HEK293T (cell line): ENCODE results near the gene BZW2.

Experiments used
- CTCF ChIA-PET: fragments of 350-600 bp; formaldehyde crosslinking; extraction: SDS; loops from one replicate; lab custom pipeline; 2021; ENCODE audit warnings: antibody characterized with exemption, inconsistent platforms; lab: Yijun Ruan, JAX
- POLR2A ChIA-PET: fragments of 350-600 bp; formaldehyde crosslinking; extraction: SDS; loops from one replicate; lab custom pipeline; 2020; ENCODE audit warnings: antibody characterized with exemption, inconsistent platforms; lab: Yijun Ruan, JAX
- DNase-seq: peaks from one replicate; pipeline ENCODE4 v3.0.0; 2012; ENCODE audit warnings: mixed read lengths; ENCODE audit errors: extremely low spot score
- ARNT ChIP-seq: fragments of 450-650 bp; IDR thresholded peaks from 2 replicates; pipeline ENCODE4 v1.6.1; 2017; ENCODE audit warnings: mild to moderate bottlenecking
- BHLHE40 ChIP-seq: fragments of 450-650 bp; IDR thresholded peaks from 2 replicates; pipeline ENCODE4 v1.6.1; 2016; ENCODE audit warnings: mild to moderate bottlenecking, moderate library complexity, borderline replicate concordance
- CTBP1 ChIP-seq: fragments of 450-650 bp; IDR thresholded peaks from 2 replicates; pipeline ENCODE4 v1.6.1; 2016; ENCODE audit warnings: borderline replicate concordance
- ELF4 ChIP-seq: fragments of 450-650 bp; IDR thresholded peaks from 2 replicates; pipeline ENCODE4 v1.6.1; 2017; ENCODE audit warnings: antibody characterized with exemption
- FOXA1 ChIP-seq: fragments of 450-650 bp; IDR thresholded peaks from 2 replicates; pipeline ENCODE4 v1.6.1; 2016; ENCODE audit warnings: mild to moderate bottlenecking
- FOXK2 ChIP-seq: fragments of 450-650 bp; IDR thresholded peaks from 2 replicates; pipeline ENCODE4 v1.6.1; 2016; ENCODE audit warnings: mild to moderate bottlenecking
- FOXM1 ChIP-seq: fragments of 450-650 bp; IDR thresholded peaks from 2 replicates; pipeline ENCODE4 v1.6.1; 2017; ENCODE audit warnings: mild to moderate bottlenecking, borderline replicate concordance
- HDGF ChIP-seq: fragments of 450-650 bp; IDR thresholded peaks from 2 replicates; pipeline ENCODE4 v1.6.1; 2017; ENCODE audit warnings: antibody characterized with exemption, borderline replicate concordance
- L3MBTL2 ChIP-seq: fragments of 450-650 bp; conservative IDR thresholded peaks from 2 replicates; pipeline ENCODE4 v1.6.1; 2016; ENCODE audit warnings: mild to moderate bottlenecking
- LEF1 ChIP-seq: fragments of 450-650 bp; IDR thresholded peaks from 2 replicates; pipeline ENCODE4 v1.6.1; 2017; ENCODE audit warnings: mild to moderate bottlenecking, borderline replicate concordance
- NFRKB ChIP-seq: fragments of 450-650 bp; IDR thresholded peaks from 2 replicates; pipeline ENCODE4 v1.6.1; 2016; ENCODE audit warnings: mild to moderate bottlenecking, moderate library complexity
- SP1 ChIP-seq: fragments of 450-650 bp; IDR thresholded peaks from 2 replicates; pipeline ENCODE4 v1.6.1; 2017
- SUZ12 ChIP-seq: fragments of 450-650 bp; IDR thresholded peaks from 2 replicates; pipeline ENCODE4 v1.6.1; 2016; ENCODE audit warnings: mild to moderate bottlenecking
- TARDBP ChIP-seq: fragments of 450-650 bp; IDR thresholded peaks from 2 replicates; pipeline ENCODE4 v1.6.1; 2016
- ZNF384 ChIP-seq: fragments of 450-650 bp; IDR thresholded peaks from 2 replicates; pipeline ENCODE4 v1.6.1; 2016
- TF ChIP-seq, protein P1 (sequence below): fragments of 450-650 bp; IDR thresholded peaks from 2 replicates; pipeline ENCODE4 v1.6.1; 2016

BZW2 gene

GRCh38 chr7:16684935-16685334 is 39.0 kb downstream of the BZW2 start:
- CTCF ChIA-PET: no interaction called here
- DNase-seq: no peak
- TF ChIP-seq FOXA1 (no peak), SUZ12 (no peak), LEF1 (no peak), FOXM1 (no peak), ARNT (no peak), HDGF (no peak), L3MBTL2 (no peak), ELF4 (no peak), SP1 (no peak), BHLHE40 (no peak)
- POLR2A ChIA-PET: no interaction called here

- no peak for TF ChIP-seq BHLHE40
- TF ChIP-seq CTBP1: no peak
- no peak for TF ChIP-seq ARNT
- TF ChIP-seq NFRKB: no peak
- no peak for TF ChIP-seq HDGF
- TF ChIP-seq SUZ12: no peak
- TF ChIP-seq SP1: no peak
- no peak for TF ChIP-seq ZNF384
- TF ChIP-seq TARDBP: no peak
- no peak for TF ChIP-seq LEF1
- TF ChIP-seq FOXA1: no peak
- no peak for TF ChIP-seq FOXK2
- TF ChIP-seq ELF4: no peak
- no peak for TF ChIP-seq FOXM1
- TF ChIP-seq, protein P1, sequence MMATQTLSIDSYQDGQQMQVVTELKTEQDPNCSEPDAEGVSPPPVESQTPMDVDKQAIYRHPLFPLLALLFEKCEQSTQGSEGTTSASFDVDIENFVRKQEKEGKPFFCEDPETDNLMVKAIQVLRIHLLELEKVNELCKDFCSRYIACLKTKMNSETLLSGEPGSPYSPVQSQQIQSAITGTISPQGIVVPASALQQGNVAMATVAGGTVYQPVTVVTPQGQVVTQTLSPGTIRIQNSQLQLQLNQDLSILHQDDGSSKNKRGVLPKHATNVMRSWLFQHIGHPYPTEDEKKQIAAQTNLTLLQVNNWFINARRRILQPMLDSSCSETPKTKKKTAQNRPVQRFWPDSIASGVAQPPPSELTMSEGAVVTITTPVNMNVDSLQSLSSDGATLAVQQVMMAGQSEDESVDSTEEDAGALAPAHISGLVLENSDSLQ: no peak
- no peak for TF ChIP-seq L3MBTL2
- POLR2A ChIA-PET: no interaction called here
- CTCF ChIA-PET: no interaction called here
Measured at GRCh38 chr7:16685535-16685934, 39.6 kb downstream of the BZW2 start.

GRCh38 chr7:16688249-16688648 is 42.3 kb downstream of the BZW2 start:
- ChIA-PET POLR2A (no interaction called here), CTCF (no interaction called here)
- peak; percentile 7 for DNase-seq
- TF ChIP-seq FOXA1: no peak
- TF ChIP-seq LEF1: no peak
- TF ChIP-seq BHLHE40: no peak
- no peak for TF ChIP-seq SUZ12
- no peak for TF ChIP-seq CTBP1
- TF ChIP-seq TARDBP: no peak
- no peak for TF ChIP-seq ZNF384
- no peak for TF ChIP-seq L3MBTL2
- TF ChIP-seq ARNT: no peak
- no peak for TF ChIP-seq FOXK2
- no peak for TF ChIP-seq HDGF
- TF ChIP-seq ELF4: no peak
- TF ChIP-seq SP1: no peak
- TF ChIP-seq NFRKB: no peak
- TF ChIP-seq FOXM1: no peak
- TF ChIP-seq, protein P1: no peak

More at GRCh38 chr7:16685535-16685934, 39.6 kb downstream of the BZW2 start:
- no peak for DNase-seq

- POLR2A ChIA-PET: no interaction called here
- CTCF ChIA-PET: no interaction called here
- no peak for DNase-seq
- TF ChIP-seq FOXK2 (no peak), ELF4 (no peak), BHLHE40 (no peak), FOXA1 (no peak), CTBP1 (no peak), ZNF384 (no peak), FOXM1 (no peak), L3MBTL2 (no peak), NFRKB (no peak), SP1 (no peak), SUZ12 (no peak), LEF1 (no peak), ARNT (no peak)
- TF ChIP-seq, protein P1: no peak
Measured at GRCh38 chr7:16691241-16691640, 45.3 kb downstream of the BZW2 start.

GRCh38 chr7:16693601-16694318 is 47.8 kb downstream of the BZW2 start:
- POLR2A ChIA-PET: no interaction called here
- TF ChIP-seq ELF4 (no peak), ZNF384 (no peak)
- TF ChIP-seq, protein P1: no peak
- no peak for DNase-seq
- CTCF ChIA-PET: interaction anchor here (1.5 kb wide), 1 partner anchor 224 kb away, joined by 4 read pairs; no protein-coding TSS in a partner anchor
